ENCODE data around the gene ADAP1. TPM values are rescaled to one million over a fixed set of nuclear protein-coding genes. Genes with fewer than 3 reads are reported as not detected.
A peak's percentile ranks its signal among the peaks of the same experiment; 100 is the strongest.

Gene ADAP1
- total RNA-seq, 1 donor from 2014 or later = 10.0 TPM

- DNase-seq (ENCODE audit: missing footprints) (peak; percentile 60), ATAC-seq (no peak)
- intact Hi-C loops (cut with DNase I) = loop anchor here (2.0 kb wide), 1 partner anchor 54 kb away; no protein-coding TSS in a partner anchor
Measured at GRCh38 chr7:978416-979091, 24.1 kb upstream of the ADAP1 start.

- DNase-seq (ENCODE audit: missing footprints) = no peak
- intact Hi-C loops (cut with DNase I) = loop anchor here (2.0 kb wide), 1 partner anchor 53 kb away; no protein-coding TSS in a partner anchor
Measured at GRCh38 chr7:978049-978346, 23.5 kb upstream of the ADAP1 start.

GRCh38 chr7:977326-978048, 23.0 kb upstream of the ADAP1 start:
- ATAC-seq = no peak
- DNase-seq (ENCODE audit: missing footprints) = no peak
- intact Hi-C loops (cut with DNase I) = loop anchor here (2.0 kb wide), 1 partner anchor 53 kb away; no protein-coding TSS in a partner anchor

More at GRCh38 chr7:978049-978346, 23.5 kb upstream of the ADAP1 start:
- no peak for ATAC-seq

- DNase-seq (ENCODE audit: missing footprints) (no peak), ATAC-seq (no peak)
- intact Hi-C loops (cut with DNase I) = no loop called here
Measured at GRCh38 chr7:976901-977325, 22.4 kb upstream of the ADAP1 start.

GRCh38 chr7:975702-976473, 21.4 kb upstream of the ADAP1 start:
- DNase-seq (ENCODE audit: missing footprints) (no peak), ATAC-seq (no peak)
- intact Hi-C loops (cut with DNase I) = no loop called here

GRCh38 chr7:974820-975681, 20.6 kb upstream of the ADAP1 start, which contains the start of gene COX19:
Gene COX19, minus strand, starts transcription at chr7:975549. Its CDS starts 40 bp downstream, at chr7:975509.
- peak; percentile 98 for ATAC-seq
- intact Hi-C loops (cut with DNase I) = no loop called here
- DNase-seq (ENCODE audit: missing footprints) = peak; percentile 94

- DNase-seq (ENCODE audit: missing footprints) (no peak), ATAC-seq (no peak)
- intact Hi-C loops (cut with DNase I) = no loop called here
Measured at GRCh38 chr7:974172-974571, 19.7 kb upstream of the ADAP1 start.

- ATAC-seq = no peak
- intact Hi-C loops (cut with DNase I) = no loop called here
Measured at GRCh38 chr7:973312-973711, 18.8 kb upstream of the ADAP1 start.

GRCh38 chr7:972676-973309, 18.3 kb upstream of the ADAP1 start:
- intact Hi-C loops (cut with DNase I) = no loop called here
- no peak for ATAC-seq

More at GRCh38 chr7:973312-973711, 18.8 kb upstream of the ADAP1 start:
- no peak for DNase-seq (ENCODE audit: missing footprints)

GRCh38 chr7:972110-972509, 17.6 kb upstream of the ADAP1 start:
- intact Hi-C loops (cut with DNase I) = no loop called here
- no peak for DNase-seq (ENCODE audit: missing footprints)
- ATAC-seq = no peak

More at GRCh38 chr7:972676-973309, 18.3 kb upstream of the ADAP1 start:
- DNase-seq (ENCODE audit: missing footprints) = no peak

GRCh38 chr7:970744-971143, 16.3 kb upstream of the ADAP1 start:
- intact Hi-C loops (cut with DNase I) = no loop called here
- DNase-seq (ENCODE audit: missing footprints) (no peak), ATAC-seq (no peak)

GRCh38 chr7:969403-969802, 14.9 kb upstream of the ADAP1 start:
- DNase-seq (ENCODE audit: missing footprints) = no peak
- no peak for ATAC-seq
- intact Hi-C loops (cut with DNase I) = loop anchor here (5.0 kb wide), 1 partner anchor 82 kb away; no protein-coding TSS in a partner anchor

- ATAC-seq (no peak), DNase-seq (ENCODE audit: missing footprints) (no peak)
- intact Hi-C loops (cut with DNase I) = loop anchor here (5.0 kb wide), 1 partner anchor 81 kb away; no protein-coding TSS in a partner anchor
Measured at GRCh38 chr7:968205-969105, 14.0 kb upstream of the ADAP1 start.

- intact Hi-C loops (cut with DNase I) = loop anchor here (5.0 kb wide), 1 partner anchor 80 kb away; no protein-coding TSS in a partner anchor
- ATAC-seq (no peak), DNase-seq (ENCODE audit: missing footprints) (no peak)
Measured at GRCh38 chr7:967361-968082, 13.0 kb upstream of the ADAP1 start.

GRCh38 chr7:966291-967069, 12.0 kb upstream of the ADAP1 start:
- DNase-seq (ENCODE audit: missing footprints) = no peak
- intact Hi-C loops (cut with DNase I) = loop anchor here (5.0 kb wide), 1 partner anchor 79 kb away; no protein-coding TSS in a partner anchor
- no peak for ATAC-seq
